Measurements from ENCODE around the gene ACRBP. TPM values are rescaled to one million over a fixed set of nuclear protein-coding genes. Genes with fewer than 3 reads are reported as not detected.
"Not testable (repeated sequence)": the region's sequence is repeated elsewhere in the genome, so short reads cannot be mapped to it uniquely, and the experiment has no call there.

The ACRBP gene
- total RNA-seq, 2 donors from 2014 or later = 1.3 to 2.2 TPM

GRCh38 chr12:6604259-6605029, 42.8 kb downstream of the ACRBP start:
- no peak for DNase-seq (ENCODE audit: low spot score)
- intact Hi-C loops (cut with DNase I) = no loop called here

- intact Hi-C loops (cut with DNase I) = no loop called here
- peak; percentile 80 for DNase-seq (ENCODE audit: low spot score)
Measured at GRCh38 chr12:6603095-6603567, 44.1 kb downstream of the ACRBP start.

- intact Hi-C loops (cut with DNase I) = no loop called here
- DNase-seq (ENCODE audit: low spot score) = no peak
Measured at GRCh38 chr12:6602526-6602925, 44.7 kb downstream of the ACRBP start.

- intact Hi-C loops (cut with DNase I) = loop anchor here in 1 of 2 donors (5.0 kb wide), 1 partner anchor 33 kb away; no protein-coding TSS in a partner anchor
- DNase-seq (ENCODE audit: low spot score) = not testable (repeated sequence)
Measured at GRCh38 chr12:6595673-6596072, 51.6 kb downstream of the ACRBP start.

GRCh38 chr12:6592087-6592486, 55.1 kb downstream of the ACRBP start:
- DNase-seq (ENCODE audit: low spot score) = no peak
- intact Hi-C loops (cut with DNase I) = no loop called here

Other genes starting within 250 kb of the ACRBP start
- gene CD27, start 202.5 kb downstream of the ACRBP start, total RNA-seq = under 1 TPM; 0.42 to 0.43 TPM
- 10 to 100 TPM; 15.3 to 20.6 TPM for gene TAPBPL, start 195.4 kb downstream of the ACRBP start, total RNA-seq
- gene VAMP1, start 176.8 kb downstream of the ACRBP start, total RNA-seq = 10 to 100 TPM in 1 of 2 donors, 1 to 10 TPM in 1; 6.2 to 11.1 TPM
- 100 to 1,000 TPM in 1 of 2 donors, 10 to 100 TPM in 1; 90.1 to 102 TPM for gene MRPL51, start 154.2 kb downstream of the ACRBP start, total RNA-seq
- 10 to 100 TPM; 14.4 to 16.3 TPM for gene NCAPD2, start 153.3 kb downstream of the ACRBP start, total RNA-seq
- 1,000 to 10,000 TPM; 2,037 to 2,666 TPM for gene GAPDH, start 112.9 kb downstream of the ACRBP start, total RNA-seq
- 10 to 100 TPM; 26.4 to 33.0 TPM for gene IFFO1, start 91.4 kb downstream of the ACRBP start, total RNA-seq
- gene NOP2, start 79.1 kb downstream of the ACRBP start, total RNA-seq = 10 to 100 TPM; 18.6 to 27.1 TPM
- gene CHD4, start 40.1 kb downstream of the ACRBP start, total RNA-seq = 100 to 1,000 TPM; 160 to 169 TPM
- gene LPAR5, start 11.5 kb downstream of the ACRBP start, total RNA-seq = 1 to 10 TPM; 2.3 to 3.3 TPM
- gene ING4, start 15.7 kb upstream of the ACRBP start, total RNA-seq = 10 to 100 TPM; 23.0 to 25.9 TPM
- gene ZNF384, start 41.9 kb upstream of the ACRBP start, total RNA-seq = 10 to 100 TPM; 35.6 to 40.1 TPM
- gene PIANP, start 53.4 kb upstream of the ACRBP start, total RNA-seq = under 1 TPM in 1 of 2 donors, not detected in 1; 0.69 TPM
- gene COPS7A, start 76.6 kb upstream of the ACRBP start, total RNA-seq = 10 to 100 TPM; 46.0 to 54.5 TPM
- 100 to 1,000 TPM; 106 to 145 TPM for gene MLF2, start 105.7 kb upstream of the ACRBP start, total RNA-seq
- gene PTMS, start 118.9 kb upstream of the ACRBP start, total RNA-seq = 100 to 1,000 TPM; 373 to 398 TPM
- gene LAG3, start 125.1 kb upstream of the ACRBP start, total RNA-seq = 1 to 10 TPM in 1 of 2 donors, under 1 TPM in 1; 0.57 to 1.2 TPM
- gene CD4, start 142.1 kb upstream of the ACRBP start, total RNA-seq = 10 to 100 TPM; 12.9 to 36.0 TPM
- 1 to 10 TPM; 3.9 to 5.1 TPM for gene GPR162, start 174.4 kb upstream of the ACRBP start, total RNA-seq
- gene P3H3, start 181.0 kb upstream of the ACRBP start, total RNA-seq = 10 to 100 TPM; 37.7 to 59.9 TPM
- 1 to 10 TPM; 3.6 to 4.0 TPM for gene GNB3, start 193.5 kb upstream of the ACRBP start, total RNA-seq
- gene CDCA3, start 203.9 kb upstream of the ACRBP start, total RNA-seq = under 1 TPM; 0.46 to 0.52 TPM
- gene USP5, start 204.7 kb upstream of the ACRBP start, total RNA-seq = 10 to 100 TPM; 87.0 to 91.1 TPM
- 100 to 1,000 TPM; 303 to 366 TPM for gene TPI1, start 220.1 kb upstream of the ACRBP start, total RNA-seq
- 1 to 10 TPM; 4.9 to 6.9 TPM for gene SPSB2, start 225.9 kb upstream of the ACRBP start, total RNA-seq

Measured in posterior vena cava (tissue), 2 donors.